Measurements from ENCODE around the gene ITSN2.

ITSN2 gene

GRCh38 chr2:24179683-24180082 lies 180.7 kb downstream of the ITSN2 start:
- Histone ChIP-seq H3K4me3 (ENCODE audit: low read depth, low read length) (no peak overlapping the region), H3K36me3 (no peaks in the 10 kb centered on the region), H3K4me1 (no peaks in the 10 kb centered on the region), H3K27me3 (no peaks in the 10 kb centered on the region), H3K9me3 (no peaks in the 10 kb centered on the region)
- DNase-seq = no peak
- TF ChIP-seq CTCF (IDR thresholded peaks at IDR 0.05; ENCODE audit: low read depth, low read length) = no peak

DNA sequence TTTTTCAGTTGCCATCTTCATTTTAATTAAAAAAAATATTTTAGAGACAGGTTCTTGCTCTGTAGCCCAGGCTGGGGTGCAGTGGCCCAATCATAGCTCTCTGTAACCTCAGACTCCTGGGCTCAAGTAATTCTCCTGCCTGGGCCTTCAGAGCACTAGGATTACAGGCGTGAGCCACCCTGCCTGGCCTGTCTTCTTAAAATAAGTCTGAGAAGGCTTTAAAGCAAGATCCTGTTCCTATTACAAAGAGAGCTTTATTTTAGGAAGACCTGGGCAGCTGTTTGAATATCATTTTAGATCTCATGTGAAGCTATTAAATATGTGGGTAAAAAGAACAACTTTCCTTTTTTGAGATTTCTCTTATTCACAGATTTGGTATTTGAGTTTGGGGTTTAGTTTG lies 184.0 kb downstream of the ITSN2 start:
- no peaks in the 10 kb centered on the region for H3K27me3 ChIP-seq
- DNase-seq = no peak
- no peak for TF ChIP-seq CTCF (IDR thresholded peaks at IDR 0.05; ENCODE audit: low read depth, low read length)
- no peaks in the 10 kb centered on the region for H3K9me3 ChIP-seq
- H3K4me1 ChIP-seq = no peaks in the 10 kb centered on the region; the same call in 1 of the 2 replicates
- H3K36me3 ChIP-seq = no peaks in the 10 kb centered on the region
- no peak overlapping the region for H3K4me3 ChIP-seq (ENCODE audit: low read depth, low read length)

DNA sequence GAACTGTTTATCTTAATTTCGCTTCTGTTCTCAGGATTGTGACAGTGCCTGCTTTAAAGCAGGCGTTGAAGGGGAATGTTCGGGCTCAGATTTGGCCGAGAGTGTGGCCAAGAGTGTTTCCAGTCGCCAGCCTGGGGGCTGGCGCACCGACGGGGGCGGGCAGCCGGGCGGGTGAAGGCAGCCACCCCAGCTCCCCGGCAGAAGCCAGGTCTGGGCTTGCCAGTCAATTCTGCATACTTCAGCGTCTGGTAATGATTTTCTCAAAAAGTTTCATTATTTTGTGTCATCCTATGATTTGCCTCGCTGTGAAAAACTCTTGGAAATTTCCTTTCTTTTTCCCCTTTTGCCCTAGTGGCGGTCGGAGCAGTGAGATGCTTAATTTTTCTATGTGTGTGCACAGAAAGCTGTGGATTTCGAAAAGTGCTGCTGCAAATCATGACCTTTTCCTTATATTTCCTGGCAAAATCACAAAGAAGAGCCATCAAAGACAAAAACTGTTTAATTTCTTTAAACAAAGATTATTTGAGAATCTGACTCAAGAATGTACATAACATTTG lies 184.6 kb downstream of the ITSN2 start:
- H3K4me1 ChIP-seq = no peaks in the 10 kb centered on the region; the same call in 1 of the 2 replicates
- no peak for TF ChIP-seq CTCF (IDR thresholded peaks at IDR 0.05; ENCODE audit: low read depth, low read length)
- no peaks in the 10 kb centered on the region for H3K36me3 ChIP-seq
- H3K4me3 ChIP-seq (ENCODE audit: low read depth, low read length) = no peak overlapping the region
- H3K27me3 ChIP-seq = no peaks in the 10 kb centered on the region
- H3K9me3 ChIP-seq = no peaks in the 10 kb centered on the region
- no peak for DNase-seq

- Histone ChIP-seq H3K9me3 (no peaks in the 10 kb centered on the region), H3K4me3 (ENCODE audit: low read depth, low read length) (no peak within 1 kb of the TSS)
- no peak for TF ChIP-seq CTCF (IDR thresholded peaks at IDR 0.05; ENCODE audit: low read depth, low read length)
These were observed 185.5 kb downstream of the ITSN2 start, which contains the start of gene FAM228A for GRCh38 chr2:24174851-24175277. Gene FAM228A, plus strand, starts transcription at chr2:24175053. Its CDS starts 428 bp downstream, at chr2:24175481.

GRCh38 chr2:24169023-24169422 lies 191.3 kb downstream of the ITSN2 start:
- H3K4me1 ChIP-seq = no peaks in the 10 kb centered on the region; the same call in 1 of the 2 replicates
- no peak for TF ChIP-seq CTCF (IDR thresholded peaks at IDR 0.05; ENCODE audit: low read depth, low read length)
- no peak overlapping the region for H3K4me3 ChIP-seq (ENCODE audit: low read depth, low read length)
- H3K27me3 ChIP-seq = no peaks in the 10 kb centered on the region
- H3K36me3 ChIP-seq = no peaks in the 10 kb centered on the region
- DNase-seq = no peak
- no peaks in the 10 kb centered on the region for H3K9me3 ChIP-seq

More at GRCh38 chr2:24174851-24175277, 185.5 kb downstream of the ITSN2 start, which contains the start of gene FAM228A:
- DNase-seq = no peak
- no peaks in the 10 kb centered on the region for H3K36me3 ChIP-seq
- H3K27me3 ChIP-seq = no peaks in the 10 kb centered on the region
- H3K4me1 ChIP-seq = no peaks in the 10 kb centered on the region; the same call in 1 of the 2 replicates

DNA sequence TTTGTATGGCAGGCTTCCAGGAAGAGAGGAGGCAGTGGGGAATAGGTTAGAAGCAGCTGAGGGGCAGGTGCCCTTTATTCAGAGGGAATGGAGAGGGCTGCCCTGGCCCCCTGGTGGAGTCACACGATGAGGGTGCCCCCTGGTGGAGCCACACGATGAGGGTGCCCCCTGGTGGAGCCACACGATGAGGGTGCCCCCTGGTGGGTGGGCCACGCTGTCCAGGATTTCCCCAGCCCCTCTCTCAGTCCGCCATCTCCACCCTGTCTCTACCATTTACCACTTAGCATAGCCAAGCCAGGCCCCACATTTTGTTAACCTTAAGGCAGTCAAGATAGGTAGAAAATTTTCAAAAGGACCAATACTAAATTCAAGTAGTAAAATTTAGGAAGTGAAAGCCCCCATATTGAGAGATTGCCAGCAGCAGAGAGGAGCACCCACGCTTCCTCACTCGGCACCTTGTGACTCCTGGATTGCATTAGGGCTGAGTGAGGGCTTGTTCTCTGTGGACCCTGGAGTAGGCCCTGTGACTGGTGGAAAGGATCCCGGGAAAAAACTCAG lies 195.8 kb downstream of the ITSN2 start:
- H3K36me3 ChIP-seq = no peaks in the 10 kb centered on the region
- H3K27me3 ChIP-seq = no peaks in the 10 kb centered on the region
- H3K4me3 ChIP-seq (ENCODE audit: low read depth, low read length) = no peak overlapping the region
- TF ChIP-seq CTCF (IDR thresholded peaks at IDR 0.05; ENCODE audit: low read depth, low read length) = peak; percentile 98
- H3K9me3 ChIP-seq = no peaks in the 10 kb centered on the region; the same call in 1 of the 2 replicates
- no peaks in the 10 kb centered on the region for H3K4me1 ChIP-seq
- peak; percentile 80 for DNase-seq

All from BE2C (cell line).